ENCODE measurements around the gene CTNNB1.

Gene CTNNB1

GRCh38 chr3:41198950-41199865, at the start of gene CTNNB1:
CTNNB1 (plus strand) TSS chr3:41199505; CDS start chr3:41224069, 24,564 bp downstream.
- TF ChIP-seq CTCF (IDR thresholded peaks at IDR 0.05) = no peak
- H3K36me3 ChIP-seq = no peaks in the 10 kb centered on the region
- peak within 1 kb of the TSS; percentile 92 for H3K27ac ChIP-seq
- peak within 1 kb of the TSS; percentile 82 to 83 for H3K4me3 ChIP-seq (ENCODE audit: low read depth in 1 of 2, low read length in 1 of 2)
- H3K27me3 ChIP-seq = peaks cover 3% of the 10 kb centered on the region
- no peaks in the 10 kb centered on the region for H3K9me3 ChIP-seq
- H3K4me1 ChIP-seq (ENCODE audit: control insufficient read depth in 1 of 2, insufficient read depth in 1 of 2, low read depth in 1 of 2, low read length in 1 of 2) = peaks cover 39% of the 10 kb centered on the region in 2 experiments

GRCh38 chr3:41155834-41156233, 43.5 kb upstream of the CTNNB1 start:
- no peak for TF ChIP-seq CTCF (IDR thresholded peaks at IDR 0.05)
- Histone ChIP-seq H3K4me1 (ENCODE audit: control insufficient read depth in 1 of 2, insufficient read depth in 1 of 2, low read depth in 1 of 2, low read length in 1 of 2) (peaks cover 0 to 3% of the 10 kb centered on the region in 2 experiments), H3K4me3 (ENCODE audit: low read depth in 1 of 2, low read length in 1 of 2) (no peak overlapping the region), H3K9me3 (no peaks in the 10 kb centered on the region), H3K27me3 (peaks cover 7% of the 10 kb centered on the region), H3K36me3 (no peaks in the 10 kb centered on the region), H3K27ac (no peak overlapping the region)

GRCh38 chr3:41158947-41159346, 40.4 kb upstream of the CTNNB1 start:
- H3K27me3 ChIP-seq = peaks cover 7% of the 10 kb centered on the region
- no peaks in the 10 kb centered on the region for H3K36me3 ChIP-seq
- H3K9me3 ChIP-seq = no peaks in the 10 kb centered on the region
- H3K4me1 ChIP-seq (ENCODE audit: control insufficient read depth in 1 of 2, insufficient read depth in 1 of 2, low read depth in 1 of 2, low read length in 1 of 2) = peaks cover 0 to 9% of the 10 kb centered on the region in 2 experiments
- H3K27ac ChIP-seq = no peak overlapping the region
- H3K4me3 ChIP-seq (ENCODE audit: low read depth in 1 of 2, low read length in 1 of 2) = no peak overlapping the region
- no peak for TF ChIP-seq CTCF (IDR thresholded peaks at IDR 0.05)

- H3K36me3 ChIP-seq = no peaks in the 10 kb centered on the region
- no peaks in the 10 kb centered on the region for H3K9me3 ChIP-seq
- no peak overlapping the region for H3K27ac ChIP-seq
- H3K27me3 ChIP-seq = peaks cover 7% of the 10 kb centered on the region
- H3K4me3 ChIP-seq (ENCODE audit: low read depth in 1 of 2, low read length in 1 of 2) = no peak overlapping the region
- no peak for TF ChIP-seq CTCF (IDR thresholded peaks at IDR 0.05)
- peaks cover 0 to 9% of the 10 kb centered on the region in 2 experiments for H3K4me1 ChIP-seq (ENCODE audit: control insufficient read depth in 1 of 2, insufficient read depth in 1 of 2, low read depth in 1 of 2, low read length in 1 of 2)
Observed at GRCh38 chr3:41159588-41160189, 39.6 kb upstream of the CTNNB1 start.

GRCh38 chr3:41162541-41162940, 36.8 kb upstream of the CTNNB1 start:
- Histone ChIP-seq H3K27ac (no peak overlapping the region), H3K36me3 (no peaks in the 10 kb centered on the region), H3K27me3 (peaks cover 7% of the 10 kb centered on the region), H3K4me1 (ENCODE audit: control insufficient read depth in 1 of 2, insufficient read depth in 1 of 2, low read depth in 1 of 2, low read length in 1 of 2) (peaks cover 0 to 9% of the 10 kb centered on the region in 2 experiments), H3K4me3 (ENCODE audit: low read depth in 1 of 2, low read length in 1 of 2) (no peak overlapping the region), H3K9me3 (no peaks in the 10 kb centered on the region)
- TF ChIP-seq CTCF (IDR thresholded peaks at IDR 0.05) = no peak

Measured in neutrophil (primary cell).